Measurements from ENCODE around the gene TRNAU1AP.

- TF ChIP-seq CTCF (IDR thresholded peaks at IDR 0.05; ENCODE audit: poor library complexity) (no peak), EZH2phosphoT487 (IDR thresholded peaks at IDR 0.05; ENCODE audit: low read depth, severe bottlenecking, unreplicated experiment) (no peak), EZH2 (IDR thresholded peaks at IDR 0.05; ENCODE audit: borderline replicate concordance) (no peak)
Observed at GRCh38 chr1:28537457-28538199, 15.3 kb upstream of the TRNAU1AP start.

Measured in hepatocyte (in vitro differentiated cells).